ENCODE results near the gene TECTB. TPM values are rescaled to one million over a fixed set of nuclear protein-coding genes. Genes with fewer than 3 reads are reported as not detected.

The TECTB gene
- total RNA-seq, 1 experiment from 2014 or later: 0.07 TPM

DNA sequence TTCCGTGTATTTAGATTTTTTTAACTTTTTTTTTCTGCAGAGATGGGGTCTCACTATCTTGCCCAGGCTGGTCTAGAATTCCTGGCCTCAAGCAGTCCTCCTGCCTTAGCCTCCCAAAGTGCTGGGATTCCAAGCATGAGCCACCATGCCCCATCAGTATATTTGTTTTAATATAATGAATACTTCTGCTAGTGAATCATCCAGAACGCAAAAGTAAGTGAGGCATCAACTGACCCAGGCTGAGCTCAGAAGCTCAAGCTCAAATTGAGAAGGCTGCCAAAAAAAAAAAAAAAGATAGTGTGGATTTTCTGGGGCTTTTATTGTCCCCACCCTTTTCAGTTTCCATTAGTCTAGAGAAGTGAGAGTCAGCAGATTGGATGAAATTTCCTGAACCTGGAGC lies 39.0 kb upstream of the TECTB start:
- no peak for ATAC-seq

DNA sequence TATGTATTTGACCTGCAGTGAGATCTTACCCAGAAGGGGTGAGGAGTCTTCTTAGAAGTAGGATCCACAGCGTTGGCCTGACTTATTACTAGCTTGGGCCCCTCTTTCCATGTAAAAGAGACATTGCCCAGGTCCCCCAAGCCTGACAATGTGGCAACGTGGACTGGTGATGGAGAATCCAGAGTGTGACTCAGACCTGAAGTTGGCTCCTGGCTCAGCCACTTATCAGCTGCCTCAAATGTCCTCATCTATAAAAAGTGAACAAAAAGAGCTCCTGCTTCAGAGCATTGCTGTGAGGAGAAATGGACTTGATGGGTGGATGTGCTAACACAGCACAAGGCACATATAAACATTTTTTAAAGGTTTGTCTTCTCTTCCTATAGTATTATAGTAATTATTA lies 35.4 kb upstream of the TECTB start:
- Histone ChIP-seq H3K4me2 (ENCODE audit: low read length) (no peak overlapping the region), H3K27me3 (ENCODE audit: insufficient read depth, low read length) (no peaks in the 10 kb centered on the region), H3K36me3 (ENCODE audit: control insufficient read depth in 1 of 2, insufficient read depth in 2 of 2, low read length in 2 of 2) (no peaks in the 10 kb centered on the region), H3K9me2 (ENCODE audit: insufficient read depth) (no peaks in the 10 kb centered on the region), H3K4me1 (ENCODE audit: control insufficient read depth in 1 of 2, insufficient read depth in 2 of 2, low read length in 2 of 2) (peaks cover 0 to 4% of the 10 kb centered on the region in 2 experiments; a peak in 1 of 4 replicates), H3K79me2 (ENCODE audit: insufficient read depth, low read length) (no peaks in the 10 kb centered on the region), H3K9ac (ENCODE audit: low read length) (no peak overlapping the region), H4K20me1 (ENCODE audit: insufficient read depth) (no peaks in the 10 kb centered on the region), H2AFZ (ENCODE audit: low read depth, low read length, poor library complexity, severe bottlenecking) (no peak overlapping the region), H3K4me3 (replicated peaks in 1 of 2; ENCODE audit: low read depth in 1 of 2, low read length in 2 of 2) (no peak overlapping the region), H3K9me3 (ENCODE audit: control insufficient read depth in 1 of 2, insufficient read depth in 1 of 2, low read depth in 1 of 2, low read length in 2 of 2) (peaks cover 0 to 5% of the 10 kb centered on the region in 2 experiments; a peak in 1 of 4 replicates), H3K27ac (ENCODE audit: low read depth, low read length) (no peak overlapping the region)
- ChIA-PET POLR2A (no interaction called here), RAD21 (ENCODE audit: low non-redundant PET in 1 of 2, low total read pairs in 2 of 2, uncharacterized antibody in 2 of 2, unreplicated experiment in 2 of 2) (no interaction called here), CTCF (no interaction called here)
- TF ChIP-seq, protein P1, sequence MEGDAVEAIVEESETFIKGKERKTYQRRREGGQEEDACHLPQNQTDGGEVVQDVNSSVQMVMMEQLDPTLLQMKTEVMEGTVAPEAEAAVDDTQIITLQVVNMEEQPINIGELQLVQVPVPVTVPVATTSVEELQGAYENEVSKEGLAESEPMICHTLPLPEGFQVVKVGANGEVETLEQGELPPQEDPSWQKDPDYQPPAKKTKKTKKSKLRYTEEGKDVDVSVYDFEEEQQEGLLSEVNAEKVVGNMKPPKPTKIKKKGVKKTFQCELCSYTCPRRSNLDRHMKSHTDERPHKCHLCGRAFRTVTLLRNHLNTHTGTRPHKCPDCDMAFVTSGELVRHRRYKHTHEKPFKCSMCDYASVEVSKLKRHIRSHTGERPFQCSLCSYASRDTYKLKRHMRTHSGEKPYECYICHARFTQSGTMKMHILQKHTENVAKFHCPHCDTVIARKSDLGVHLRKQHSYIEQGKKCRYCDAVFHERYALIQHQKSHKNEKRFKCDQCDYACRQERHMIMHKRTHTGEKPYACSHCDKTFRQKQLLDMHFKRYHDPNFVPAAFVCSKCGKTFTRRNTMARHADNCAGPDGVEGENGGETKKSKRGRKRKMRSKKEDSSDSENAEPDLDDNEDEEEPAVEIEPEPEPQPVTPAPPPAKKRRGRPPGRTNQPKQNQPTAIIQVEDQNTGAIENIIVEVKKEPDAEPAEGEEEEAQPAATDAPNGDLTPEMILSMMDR (IDR thresholded peaks at IDR 0.05 in 2 of 3, conservative IDR thresholded peaks at IDR 0.05 in 1 of 3; ENCODE audit: borderline replicate concordance in 1 of 3, insufficient read depth in 1 of 3, low read depth in 2 of 3, low read length in 2 of 3): no peak
- no peak for TF ChIP-seq TCF7L2 (IDR thresholded peaks at IDR 0.05; ENCODE audit: borderline replicate concordance, extremely low read depth, insufficient read depth, insufficient read length)
- no peak for TF ChIP-seq ZFX (IDR thresholded peaks at IDR 0.05)
- no peak for TF ChIP-seq ZNF274 (IDR thresholded peaks at IDR 0.05; ENCODE audit: low read depth, low read length)
- ATAC-seq: no peak
- BruUV-seq (replicated peaks): no TSS peak
- intact Hi-C loops (cut with micrococcal nuclease): no loop called here
- DNase-seq (ENCODE audit: low read depth, low spot score): no peak

More for the DNA sequence above, 39.0 kb upstream of the TECTB start:
- POLR2A ChIA-PET: interaction anchor here (0.6 kb wide), 1 partner anchor 46 kb away, joined by 3 read pairs; no protein-coding TSS in a partner anchor
- DNase-seq (ENCODE audit: low read depth, low spot score): no peak
- intact Hi-C loops (cut with micrococcal nuclease): no loop called here
- no peak overlapping the region for H3K27ac ChIP-seq (ENCODE audit: low read depth, low read length)
- no peaks in the 10 kb centered on the region; a peak in 1 of 4 replicates for H3K9me3 ChIP-seq (ENCODE audit: control insufficient read depth in 1 of 2, insufficient read depth in 1 of 2, low read depth in 1 of 2, low read length in 2 of 2)
- no peak overlapping the region for H2AFZ ChIP-seq (ENCODE audit: low read depth, low read length, poor library complexity, severe bottlenecking)
- H3K79me2 ChIP-seq (ENCODE audit: insufficient read depth, low read length): no peaks in the 10 kb centered on the region
- CTCF ChIA-PET: no interaction called here
- H3K4me2 ChIP-seq (ENCODE audit: low read length): no peak overlapping the region
- RAD21 ChIA-PET (ENCODE audit: low non-redundant PET in 1 of 2, low total read pairs in 2 of 2, uncharacterized antibody in 2 of 2, unreplicated experiment in 2 of 2): no interaction called here
- no peak overlapping the region for H3K4me3 ChIP-seq (replicated peaks in 1 of 2; ENCODE audit: low read depth in 1 of 2, low read length in 2 of 2)
- no peak for TF ChIP-seq POLR2AphosphoS5 (IDR thresholded peaks at IDR 0.05; ENCODE audit: low read depth, low read length)
- TF ChIP-seq, protein P2, sequence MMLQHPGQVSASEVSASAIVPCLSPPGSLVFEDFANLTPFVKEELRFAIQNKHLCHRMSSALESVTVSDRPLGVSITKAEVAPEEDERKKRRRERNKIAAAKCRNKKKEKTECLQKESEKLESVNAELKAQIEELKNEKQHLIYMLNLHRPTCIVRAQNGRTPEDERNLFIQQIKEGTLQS (IDR thresholded peaks at IDR 0.05): no peak
- TF ChIP-seq, protein P3, sequence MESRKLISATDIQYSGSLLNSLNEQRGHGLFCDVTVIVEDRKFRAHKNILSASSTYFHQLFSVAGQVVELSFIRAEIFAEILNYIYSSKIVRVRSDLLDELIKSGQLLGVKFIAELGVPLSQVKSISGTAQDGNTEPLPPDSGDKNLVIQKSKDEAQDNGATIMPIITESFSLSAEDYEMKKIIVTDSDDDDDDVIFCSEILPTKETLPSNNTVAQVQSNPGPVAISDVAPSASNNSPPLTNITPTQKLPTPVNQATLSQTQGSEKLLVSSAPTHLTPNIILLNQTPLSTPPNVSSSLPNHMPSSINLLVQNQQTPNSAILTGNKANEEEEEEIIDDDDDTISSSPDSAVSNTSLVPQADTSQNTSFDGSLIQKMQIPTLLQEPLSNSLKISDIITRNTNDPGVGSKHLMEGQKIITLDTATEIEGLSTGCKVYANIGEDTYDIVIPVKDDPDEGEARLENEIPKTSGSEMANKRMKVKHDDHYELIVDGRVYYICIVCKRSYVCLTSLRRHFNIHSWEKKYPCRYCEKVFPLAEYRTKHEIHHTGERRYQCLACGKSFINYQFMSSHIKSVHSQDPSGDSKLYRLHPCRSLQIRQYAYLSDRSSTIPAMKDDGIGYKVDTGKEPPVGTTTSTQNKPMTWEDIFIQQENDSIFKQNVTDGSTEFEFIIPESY (IDR thresholded peaks at IDR 0.05; ENCODE audit: extremely low read depth, insufficient replicate concordance, low read length): no peak
- no peak for TF ChIP-seq ZFX (IDR thresholded peaks at IDR 0.05)
- TF ChIP-seq CEBPB (IDR thresholded peaks at IDR 0.05; ENCODE audit: low read depth): no peak
- no peak for TF ChIP-seq SP1 (IDR thresholded peaks at IDR 0.05; ENCODE audit: low read depth)
- H3K9ac ChIP-seq (ENCODE audit: low read length): no peak overlapping the region
- no peaks in the 10 kb centered on the region for H3K4me1 ChIP-seq (ENCODE audit: control insufficient read depth in 1 of 2, insufficient read depth in 2 of 2, low read length in 2 of 2)
- no TSS peak for BruUV-seq (replicated peaks)
- H3K36me3 ChIP-seq (ENCODE audit: control insufficient read depth in 1 of 2, insufficient read depth in 2 of 2, low read length in 2 of 2): no peaks in the 10 kb centered on the region
- no peaks in the 10 kb centered on the region for H3K9me2 ChIP-seq (ENCODE audit: insufficient read depth)
- no peaks in the 10 kb centered on the region for H3K27me3 ChIP-seq (ENCODE audit: insufficient read depth, low read length)
- no peaks in the 10 kb centered on the region for H4K20me1 ChIP-seq (ENCODE audit: insufficient read depth)

Data from HCT116 (cell line).